ENCODE results near the gene C21orf91. TPM values are rescaled to one million over a fixed set of nuclear protein-coding genes. Genes with fewer than 3 reads are reported as not detected.
A peak's percentile ranks its signal among the peaks of the same experiment; 100 is the strongest.

C21orf91 gene
- total RNA-seq (2011; cell fraction: chromatin; rRNA removed; ENCODE audit: low replicate concordance): 7.9 and 28.0 TPM in 2 replicates
- total RNA-seq (2011; cell fraction: nucleolus; rRNA removed): 6.0 and 6.8 TPM in 2 replicates
- total RNA-seq (2011; cell fraction: nucleoplasm; rRNA removed): 18.4 and 28.8 TPM in 2 replicates
- total RNA-seq (2014; rRNA removed): 7.5 and 10.6 TPM in 2 replicates
- total RNA-seq (2014; rRNA removed; fragmentation: Illumina TruSeq; extraction: Trizol): 14.1 and 16.5 TPM in 2 replicates
- total RNA-seq (2015; rRNA removed; fragmentation: Illumina TruSeq; extraction: Trizol): 11.7 and 14.1 TPM in 2 replicates
- total RNA-seq (2021): 12.9 and 14.0 TPM in 2 replicates
- polyA plus RNA-seq (2011; rRNA removed): 10.2 and 12.1 TPM in 2 replicates
- 2.0 and 3.6 TPM in 2 replicates for polyA plus RNA-seq (2011; cell fraction: cytosol; rRNA removed)
- polyA plus RNA-seq (2011; cell fraction: nucleus; rRNA removed): 3.6 and 4.6 TPM in 2 replicates
- polyA plus RNA-seq (2012): 5.1 and 9.6 TPM in 2 replicates
- 10.4 and 13.6 TPM in 2 replicates for polyA plus RNA-seq (2014; fragmentation: Illumina TruSeq; extraction: Trizol)
- 1 to 10 TPM; 3.9 to 4.4 TPM for polyA plus RNA-seq (2014; fragmentation: Nextera tagmentation; extraction: Ambion mirVana)
- 7.7 and 7.9 TPM in 2 replicates for polyA plus RNA-seq (2014; rRNA removed)
- 24.0 and 27.5 TPM in 2 replicates for polyA minus RNA-seq (2011; rRNA and poly(A)+ RNA removed)
- 8.9 and 9.3 TPM in 2 replicates for polyA minus RNA-seq (2011; cell fraction: cytosol; rRNA and poly(A)+ RNA removed)
- polyA minus RNA-seq (2011; cell fraction: nucleus; rRNA and poly(A)+ RNA removed): 18.7 and 28.2 TPM in 2 replicates
- Bru-seq, nascent RNA: percentile 77 among the genes with signal in this experiment
- BruChase-seq, experiment 1, labeled RNA remaining after a 2-hour chase: percentile 78 among the genes with signal in this experiment
- BruChase-seq, experiment 2, labeled RNA remaining after a 6-hour chase: percentile 77 among the genes with signal in this experiment
- long read RNA-seq, experiment 1, full-length matches to known transcripts: 19 of 22 reads
- long read RNA-seq, experiment 1, partial matches to known transcripts: 2 of 22 reads
- long read RNA-seq, experiment 1, other reads (novel, unspliced or antisense): 1 of 22 reads
- long read RNA-seq, experiment 2, full-length matches to known transcripts: 1 of 2 reads
- long read RNA-seq, experiment 2, partial matches to known transcripts: 0 of 2 reads
- long read RNA-seq, experiment 2, other reads (novel, unspliced or antisense): 1 of 2 reads
- long read RNA-seq, experiment 3, full-length matches to known transcripts: 7 of 9 reads
- long read RNA-seq, experiment 3, partial matches to known transcripts: 1 of 9 reads
- long read RNA-seq, experiment 3, other reads (novel, unspliced or antisense): 1 of 9 reads

DNA sequence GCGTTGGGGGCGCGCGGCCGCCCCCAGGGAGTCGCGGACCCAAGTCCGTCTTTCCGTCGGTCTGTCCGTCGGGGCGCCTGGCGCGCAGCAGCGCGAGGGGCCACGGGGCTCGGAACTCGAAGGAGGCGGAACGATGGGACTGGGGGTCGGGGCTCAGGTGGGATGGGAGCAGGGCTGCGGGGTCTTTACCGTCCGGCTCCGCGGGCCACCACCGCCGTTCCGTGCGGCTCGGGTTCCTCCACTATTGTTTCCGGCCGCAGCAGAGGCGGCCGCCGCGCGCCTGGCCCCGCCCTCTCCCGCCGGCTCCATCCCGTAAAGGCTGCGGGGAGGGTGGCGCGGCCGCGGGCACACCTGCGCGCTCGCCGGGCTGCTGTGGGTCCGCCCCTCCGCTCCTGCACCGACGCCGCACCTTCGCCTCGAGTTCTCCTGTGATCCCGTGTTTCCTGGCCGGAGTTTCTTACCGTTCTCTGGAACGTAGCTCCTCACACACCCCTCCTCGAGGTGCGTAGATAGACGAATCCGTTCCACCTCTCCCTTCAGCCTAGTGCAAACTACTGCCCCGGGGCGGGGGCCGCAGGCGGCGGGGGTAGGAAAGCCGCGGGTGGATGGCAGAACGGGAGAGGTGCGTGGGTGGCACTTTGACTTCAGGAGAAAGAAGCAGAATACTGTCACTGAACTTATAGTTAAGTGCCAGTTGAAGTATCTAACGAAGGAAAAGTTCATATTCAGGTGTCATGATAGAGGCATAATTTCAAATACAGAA is at the start of gene C21orf91:
Gene C21orf91, minus strand, starts transcription at position 243 of the 763 bp plus-strand sequence. CDS start 1,038 bp downstream, outside the sequence.
- Histone ChIP-seq H4K20me1 (replicated peaks; ENCODE audit: control insufficient read depth, insufficient read depth, low read length) (no peaks in the 10 kb centered on the region), H3K4me3 (peak within 1 kb of the TSS; percentile 91), H3K9me1 (ENCODE audit: control insufficient read depth, insufficient read depth, low read length) (no peaks in the 10 kb centered on the region), H3K27ac (ENCODE audit: extremely low read depth, low read depth, low read length) (peak within 1 kb of the TSS; percentile 98), H3K4me1 (replicated peaks in 1 of 2; ENCODE audit: control insufficient read depth in 2 of 2, insufficient read depth in 2 of 2, low read length in 2 of 2) (peaks cover 8 to 9% of the 10 kb centered on the region in 2 experiments; a peak in 3 of 5 replicates), H3K27me3 (ENCODE audit: control insufficient read depth in 2 of 2, insufficient read depth in 2 of 2, low read length in 2 of 2) (no peaks in the 10 kb centered on the region), H3K79me2 (ENCODE audit: control insufficient read depth, insufficient read depth, low read length) (peaks cover 16% of the 10 kb centered on the region), H3K9ac (ENCODE audit: insufficient read depth in 1 of 2, low read depth in 2 of 2, low read length in 2 of 2) (peak within 1 kb of the TSS; percentile 91), H2AFZ (ENCODE audit: low read depth, low read length) (peak within 1 kb of the TSS; percentile 98), H3K36me3 (ENCODE audit: control insufficient read depth, insufficient read depth, low read length) (peaks cover 23% of the 10 kb centered on the region; the same call in 2 of the 3 replicates), H3K4me2 (ENCODE audit: insufficient read depth, low read length) (peak within 1 kb of the TSS; percentile 82), H3K9me3 (replicated peaks; ENCODE audit: control insufficient read depth, insufficient read depth, low read depth, low read length) (no peaks in the 10 kb centered on the region)
- peak; percentile 89 to 95 (median 90) for DNase-seq (ENCODE audit: extremely low read depth in 1 of 4, low spot score in 3 of 4)
- WGBS (ENCODE audit: insufficient coverage, low coverage, missing lambda C conversion rate): under 1% methylated on average over 62 of the region's 78 CpGs
- POLR2A ChIA-PET: interaction anchor here (0.6 to 1.7 kb wide), 5 partner anchors 11 to 82 kb away, joined by 3 to 6 read pairs (median 3); no protein-coding TSS in a partner anchor
- BruUV-seq (replicated peaks): no TSS peak
- CTCF ChIA-PET (ENCODE audit: low intra/inter-chr PET ratio): no interaction called here
- FAIRE-seq: peak; percentile 84
- intact Hi-C loops (cut with micrococcal nuclease) (no loop called here), in situ Hi-C loops (cut with MboI) (no loop called here)
- peak; percentile 95 for ATAC-seq
- peak; percentile 80 for TF ChIP-seq POLR2B (IDR thresholded peaks at IDR 0.05; ENCODE audit: low read depth, partially characterized antibody)
- no peak for TF ChIP-seq ZNF174 (CRISPR knock-in tag; IDR thresholded peaks at IDR 0.05)
- TF ChIP-seq SREBF1 (IDR thresholded peaks at IDR 0.05; ENCODE audit: borderline replicate concordance, low read depth, low read length): peak; percentile 76; the same call in 1 of the 2 replicates
- TF ChIP-seq ATF1 (CRISPR knock-in tag; IDR thresholded peaks at IDR 0.05): no peak
- peak; percentile 73 for TF ChIP-seq ATF1 (tag; IDR thresholded peaks at IDR 0.05)
- TF ChIP-seq ZNF212 (CRISPR knock-in tag; IDR thresholded peaks at IDR 0.05): no peak
- peak in 2 of 3 experiments; percentile 37 to 65 for TF ChIP-seq YY1 (IDR thresholded peaks at IDR 0.05; ENCODE audit: borderline replicate concordance in 1 of 3, control insufficient read depth in 1 of 3, extremely low read depth in 1 of 3, insufficient read depth in 3 of 3, insufficient read length in 1 of 3, insufficient replicate concordance in 2 of 3, low read depth in 1 of 3, low read length in 2 of 3)
- peak; percentile 45; the same call in 1 of the 2 replicates for TF ChIP-seq PML (IDR thresholded peaks at IDR 0.05; ENCODE audit: low read length)
- TF ChIP-seq RNF2 (IDR thresholded peaks at IDR 0.05): peak; percentile 82
- TF ChIP-seq ZBTB7A (IDR thresholded peaks at IDR 0.05; ENCODE audit: borderline replicate concordance, control insufficient read depth, low read depth, low read length): 0 out of 2 replicates have a peak, but pooled peaks have one; percentile 42
- peak; percentile 83; the same call in 1 of the 2 replicates for TF ChIP-seq ETV5 (CRISPR knock-in tag; IDR thresholded peaks at IDR 0.05; ENCODE audit: low read depth)
- no peak for TF ChIP-seq HDAC1 (IDR thresholded peaks at IDR 0.05)
- peak; percentile 87 for TF ChIP-seq TCF7L2 (IDR thresholded peaks at IDR 0.05; ENCODE audit: low read depth, low read length)
- TF ChIP-seq TFAM (CRISPR knock-in tag; conservative IDR thresholded peaks at IDR 0.05): no peak
- TF ChIP-seq HNRNPLL (IDR thresholded peaks at IDR 0.05; ENCODE audit: low read depth, low read length, poor library complexity, severe bottlenecking): peak; percentile 45
- 0 out of 3 replicates have a peak, but pooled peaks of 1 of the 2 experiments have one; percentile 27 for TF ChIP-seq CBX3 (IDR thresholded peaks at IDR 0.05; ENCODE audit: borderline replicate concordance in 1 of 2, low read length in 2 of 2)
